A549 (cell line): Measurements from ENCODE around the gene IFRD1. TPM values are rescaled to one million over a fixed set of nuclear protein-coding genes. Genes with fewer than 3 reads are reported as not detected.

Source experiments
- ATAC-seq, 2 experiments: fragments of 200-7000 bp in 1 of 2; fragments of >200 bp in 1 of 2; cut with Nextera tagmentation in 1 of 2; cut with Tn5 transposase in 1 of 2; 3 replicates each; pipeline versions ENCODE4 v1.8.0 to v1.9.1; 2018 to 2020; ENCODE audit warnings: mild to moderate bottlenecking in 1 of 2, moderate library complexity in 1 of 2
- CTCF ChIA-PET: fragments of 300-600 bp; sonication (Branson Sonifier 250); formaldehyde crosslinking; extraction: SDS; loops from one replicate; lab custom pipeline; 2021; ENCODE audit warnings: antibody characterized with exemption, inconsistent platforms; lab: Yijun Ruan, JAX
- POLR2A ChIA-PET: fragments of 350-600 bp; formaldehyde crosslinking; extraction: SDS; loops from one replicate; lab custom pipeline; 2021; ENCODE audit warnings: antibody characterized with exemption, inconsistent platforms; lab: Yijun Ruan, JAX
- DNase-seq, 2 experiments: peaks; one replicate each; pipeline versions ENCODE4 v3.0.0 to v3.0.0-alpha.2; 2011 to 2016; ENCODE audit warnings: low read depth in 1 of 2, low spot score in 1 of 2
- FAIRE-seq: peaks from 2 replicates; lab custom pipeline; 2011; peaks lifted over from hg19 to GRCh38; lab: Jason Lieb, UNC
- H3K27ac ChIP-seq, 2 experiments: fragments of >200 bp; sonication (Bioruptor Twin); formaldehyde crosslinking; 3 replicates each; pipeline ENCODE4 v1.5.1; 2016 to 2017
- H3K4me1 ChIP-seq: fragments of >200 bp; sonication (Bioruptor Twin); formaldehyde crosslinking; 3 replicates; pipeline ENCODE4 v1.6.1; 2016
- H3K4me2 ChIP-seq: fragments of >200 bp; sonication (Bioruptor Twin); formaldehyde crosslinking; 3 replicates; pipeline ENCODE4 v1.6.1; 2016
- H3K4me3 ChIP-seq: fragments of >200 bp; sonication (Bioruptor Twin); formaldehyde crosslinking; 3 replicates; pipeline ENCODE4 v1.5.1; 2016
- H3K9me3 ChIP-seq: fragments of >200 bp; sonication (Bioruptor Twin); formaldehyde crosslinking; 3 replicates; pipeline ENCODE4 v1.6.1; 2016
- CBX8 ChIP-seq: fragments of 200-600 bp; sonication (generic); IDR thresholded peaks from 2 replicates; pipeline ENCODE4 v1.6.1; 2016
- EHMT2 ChIP-seq: fragments of 200-600 bp; sonication (generic); IDR thresholded peaks from 2 replicates; pipeline ENCODE4 v1.6.1; 2016; ENCODE audit warnings: antibody characterized with exemption, low read depth, mild to moderate bottlenecking, moderate library complexity
- EP300 ChIP-seq, 2 experiments: fragments of >200 bp; sonication (Bioruptor Twin); formaldehyde crosslinking; IDR thresholded peaks; 2 replicates in 1 of 2; 3 replicates in 1 of 2; pipeline ENCODE4 v1.6.1; 2016 to 2017
- ESRRA ChIP-seq: fragments of 150-350 bp; IDR thresholded peaks from 2 replicates; pipeline ENCODE4 v1.6.1; 2014; ENCODE audit warnings: mild to moderate bottlenecking, low read length, borderline replicate concordance
- FOSB ChIP-seq: fragments of 250-450 bp; sonication (Bioruptor Pico); IDR thresholded peaks from 2 replicates; pipeline ENCODE4 v1.5.0; 2020; ENCODE audit warnings: mild to moderate bottlenecking, moderate library complexity
- FOXS1 ChIP-seq: fragments of 250-450 bp; sonication (Bioruptor Pico); IDR thresholded peaks from 2 replicates; pipeline ENCODE4 v1.5.0; 2020; ENCODE audit warnings: mild to moderate bottlenecking, moderate library complexity
- HDAC2 ChIP-seq: fragments of 200-600 bp; sonication (generic); IDR thresholded peaks from 2 replicates; pipeline ENCODE4 v1.6.1; 2016
- HMGXB4 ChIP-seq: fragments of 250-450 bp; sonication (Bioruptor Pico); IDR thresholded peaks from 2 replicates; pipeline ENCODE4 v1.5.0; 2021; ENCODE audit warnings: mild to moderate bottlenecking, moderate library complexity, borderline replicate concordance
- HOXA7 ChIP-seq: fragments of 250-450 bp; sonication (Bioruptor Pico); IDR thresholded peaks from 2 replicates; pipeline ENCODE4 v1.5.0; 2020; ENCODE audit warnings: mild to moderate bottlenecking, moderate library complexity
- JUN ChIP-seq, 2 experiments: fragments of >200 bp; sonication (Bioruptor Twin); formaldehyde crosslinking; IDR thresholded peaks; 2 replicates in 1 of 2; 3 replicates in 1 of 2; pipeline ENCODE4 v1.6.1; 2016 to 2017
- MAFK ChIP-seq: fragments of 450-650 bp; IDR thresholded peaks from 2 replicates; pipeline ENCODE4 v1.6.1; 2014; ENCODE audit not compliant: partially characterized antibody
- MYC ChIP-seq: IDR thresholded peaks from 2 replicates; pipeline ENCODE4 v1.6.1; 2012; ENCODE audit warnings: mild to moderate bottlenecking, inconsistent platforms, low read length, improper control_type of control experiment, borderline replicate concordance
- NFE2L2 ChIP-seq: fragments of 150-350 bp; conservative IDR thresholded peaks from 2 replicates; pipeline ENCODE4 v1.6.1; 2014; ENCODE audit warnings: low read length
- POLR2A ChIP-seq: IDR thresholded peaks from 2 replicates; pipeline ENCODE4 v1.6.1; 2012; ENCODE audit warnings: mild to moderate bottlenecking, low read length
- POLR2AphosphoS2 ChIP-seq: conservative IDR thresholded peaks from 2 replicates; pipeline ENCODE4 v1.6.1; 2012; ENCODE audit warnings: low read length, improper control_type of control experiment, inconsistent platforms
- RAD21 ChIP-seq, 2 experiments: fragments of >200 bp in 1 of 2; sonication (Bioruptor Twin) in 1 of 2; formaldehyde crosslinking in 1 of 2; IDR thresholded peaks in 1 of 2; conservative IDR thresholded peaks in 1 of 2; 2 replicates in 1 of 2; 3 replicates in 1 of 2; pipeline ENCODE4 v1.6.1; 2012 to 2018; ENCODE audit warnings: inconsistent platforms in 1 of 2
- RARB ChIP-seq: fragments of 250-450 bp; sonication (Bioruptor Pico); IDR thresholded peaks from 2 replicates; pipeline ENCODE4 v1.8.0; 2021; ENCODE audit warnings: mild to moderate bottlenecking, moderate library complexity
- RCOR1 ChIP-seq: fragments of 150-350 bp; IDR thresholded peaks from 2 replicates; pipeline ENCODE4 v1.6.1; 2014; ENCODE audit warnings: antibody characterized with exemption, low read length, low read depth
- SMC3 ChIP-seq: fragments of >200 bp; sonication (Bioruptor Twin); formaldehyde crosslinking; IDR thresholded peaks from 3 replicates; pipeline ENCODE4 v1.6.1; 2018; ENCODE audit warnings: inconsistent platforms
- TFCP2L1 ChIP-seq: fragments of 250-450 bp; sonication (Bioruptor Pico); IDR thresholded peaks from 2 replicates; pipeline ENCODE4 v1.5.0; 2021; ENCODE audit warnings: mild to moderate bottlenecking
- USF2 ChIP-seq: fragments of 450-650 bp; IDR thresholded peaks from 2 replicates; pipeline ENCODE4 v1.6.1; 2014; ENCODE audit warnings: antibody characterized with exemption
- WGBS: methylation state at CpG from one replicate; pipeline ENCODE4 v1.1.6; 2017; ENCODE audit errors: missing lambda C conversion rate; 5-methylcytosine and 5-hydroxymethylcytosine counted together
- polyA plus RNA-seq, 4 experiments: library from polyadenylated mRNA; depleted of rRNA in 3 of 4; stranded (reverse); fragments of >200 nt; fragmentation: RNase III in 1 of 4; extraction: RNeasy Plus Mini Kit Qiagen cat#74134 plus additional on column Dnase treatment in 1 of 4; gene quantifications; 2 replicates in 3 of 4; 3 replicates in 1 of 4; pipeline ENCODE4 v1.2.3, GENCODE V29; 2011 to 2017
- TF ChIP-seq, protein P1 (sequence below): fragments of >200 bp; sonication (Bioruptor Twin); formaldehyde crosslinking; IDR thresholded peaks from 2 replicates; pipeline ENCODE4 v1.6.1; 2016
- TF ChIP-seq, protein P2 (sequence below): fragments of >200 bp; sonication (Bioruptor Twin); formaldehyde crosslinking; IDR thresholded peaks from 3 replicates; pipeline ENCODE4 v1.5.1; 2016

IFRD1 gene
- polyA plus RNA-seq, 2 of the 4 experiments (the other 2 are of a cell fraction): 38.8 to 129 TPM

- no peak for DNase-seq
- ATAC-seq: no peak
- TF ChIP-seq EHMT2 (no peak), SMC3 (no peak), HOXA7 (CRISPR knock-in tag) (no peak), RCOR1 (no peak), USF2 (no peak), POLR2A (no peak), MYC (no peak), NFE2L2 (no peak), RARB (no peak), HDAC2 (no peak), TFCP2L1 (CRISPR knock-in tag) (no peak), JUN (IDR thresholded peaks at IDR 0.05) (no peak), ESRRA (no peak), RAD21 (conservative IDR thresholded peaks at IDR 0.05 in 1 of 2, IDR thresholded peaks at IDR 0.05 in 1 of 2) (no peak), HMGXB4 (CRISPR knock-in tag) (no peak), EP300 (IDR thresholded peaks at IDR 0.05) (no peak), FOXS1 (CRISPR knock-in tag) (no peak), FOSB (no peak)
- TF ChIP-seq, protein P1, sequence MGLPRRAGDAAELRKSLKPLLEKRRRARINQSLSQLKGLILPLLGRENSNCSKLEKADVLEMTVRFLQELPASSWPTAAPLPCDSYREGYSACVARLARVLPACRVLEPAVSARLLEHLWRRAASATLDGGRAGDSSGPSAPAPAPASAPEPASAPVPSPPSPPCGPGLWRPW: no peak
- no peak overlapping the region for H3K4me2 ChIP-seq
- POLR2A ChIA-PET: no interaction called here
- CTCF ChIA-PET: interaction anchor here (0.9 to 2.6 kb wide), 3 partner anchors 8 to 746 kb away, joined by 3 to 10 read pairs (median 9); no protein-coding TSS in a partner anchor
- no peak overlapping the region for H3K4me3 ChIP-seq
- peaks cover 25% of the 10 kb centered on the region for H3K4me1 ChIP-seq
- WGBS: 88% methylated on average over 8 of the region's 8 CpGs
- no peaks in the 10 kb centered on the region for H3K9me3 ChIP-seq
- FAIRE-seq: no peak
- H3K27ac ChIP-seq: no peak overlapping the region
These were observed 37.4 kb downstream of the IFRD1 start for GRCh38 chr7:112487457-112488263.

DNA sequence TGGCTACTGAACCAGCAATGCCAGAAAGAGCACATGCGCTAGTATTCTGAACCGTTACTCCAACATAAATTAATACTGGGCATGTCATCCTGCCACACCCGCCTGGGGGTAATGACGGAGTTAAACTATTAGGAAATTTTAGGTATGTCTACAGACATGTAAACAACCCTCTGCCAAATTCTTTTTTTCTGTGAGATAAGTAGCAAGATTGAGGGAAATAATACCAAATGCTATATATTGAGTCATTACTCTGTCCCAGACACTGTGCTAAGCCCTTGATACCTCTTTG lies 37.9 kb downstream of the IFRD1 start:
- ChIA-PET CTCF (interaction anchor here (2.3 to 2.6 kb wide), 2 partner anchors 8 to 747 kb away, joined by 9 to 10 read pairs; no protein-coding TSS in a partner anchor), POLR2A (no interaction called here)
- no peak for ATAC-seq
- TF ChIP-seq, protein P2, sequence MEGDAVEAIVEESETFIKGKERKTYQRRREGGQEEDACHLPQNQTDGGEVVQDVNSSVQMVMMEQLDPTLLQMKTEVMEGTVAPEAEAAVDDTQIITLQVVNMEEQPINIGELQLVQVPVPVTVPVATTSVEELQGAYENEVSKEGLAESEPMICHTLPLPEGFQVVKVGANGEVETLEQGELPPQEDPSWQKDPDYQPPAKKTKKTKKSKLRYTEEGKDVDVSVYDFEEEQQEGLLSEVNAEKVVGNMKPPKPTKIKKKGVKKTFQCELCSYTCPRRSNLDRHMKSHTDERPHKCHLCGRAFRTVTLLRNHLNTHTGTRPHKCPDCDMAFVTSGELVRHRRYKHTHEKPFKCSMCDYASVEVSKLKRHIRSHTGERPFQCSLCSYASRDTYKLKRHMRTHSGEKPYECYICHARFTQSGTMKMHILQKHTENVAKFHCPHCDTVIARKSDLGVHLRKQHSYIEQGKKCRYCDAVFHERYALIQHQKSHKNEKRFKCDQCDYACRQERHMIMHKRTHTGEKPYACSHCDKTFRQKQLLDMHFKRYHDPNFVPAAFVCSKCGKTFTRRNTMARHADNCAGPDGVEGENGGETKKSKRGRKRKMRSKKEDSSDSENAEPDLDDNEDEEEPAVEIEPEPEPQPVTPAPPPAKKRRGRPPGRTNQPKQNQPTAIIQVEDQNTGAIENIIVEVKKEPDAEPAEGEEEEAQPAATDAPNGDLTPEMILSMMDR: no peak
- TF ChIP-seq, all 56 proteins: peak for 0
- WGBS: 95% methylated on average over 4 of the region's 4 CpGs
- FAIRE-seq: no peak
- Histone ChIP-seq H3K27ac (no peak overlapping the region), H3K4me1 (peaks cover 20% of the 10 kb centered on the region), H3K4me3 (no peak overlapping the region), H3K4me2 (no peak overlapping the region), H3K9me3 (no peaks in the 10 kb centered on the region)
- no peak for DNase-seq

GRCh38 chr7:112492186-112492585 lies 41.9 kb downstream of the IFRD1 start:
- ATAC-seq (no peak), DNase-seq (no peak), FAIRE-seq (no peak)
- ChIA-PET POLR2A (no interaction called here), CTCF (no interaction called here)
- no peak overlapping the region for H3K4me3 ChIP-seq
- H3K4me2 ChIP-seq: no peak overlapping the region
- 79% methylated on average over 2 of the region's 2 CpGs for WGBS
- H3K4me1 ChIP-seq: no peaks in the 10 kb centered on the region
- no peaks in the 10 kb centered on the region for H3K9me3 ChIP-seq
- no peak for TF ChIP-seq CBX8
- no peak for TF ChIP-seq HDAC2
- TF ChIP-seq POLR2AphosphoS2: no peak
- TF ChIP-seq MAFK: no peak
- no peak overlapping the region for H3K27ac ChIP-seq
